ENCODE measurements around the gene OSTC. TPM values are rescaled to one million over a fixed set of nuclear protein-coding genes. Genes with fewer than 3 reads are reported as not detected.
"Not testable (repeated sequence)": the region's sequence is repeated elsewhere in the genome, so short reads cannot be mapped to it uniquely, and the experiment has no call there.

OSTC gene
- total RNA-seq, 1 donor from 2014 or later, result 38.0 TPM

GRCh38 chr4:108703966-108704365, 53.6 kb downstream of the OSTC start:
- no peak for DNase-seq (ENCODE audit: low spot score)
- intact Hi-C loops (cut with DNase I), result no loop called here

GRCh38 chr4:108706289-108706688, 55.9 kb downstream of the OSTC start:
- no peak for DNase-seq (ENCODE audit: low spot score)
- intact Hi-C loops (cut with DNase I), result no loop called here

GRCh38 chr4:108709234-108709633, 58.8 kb downstream of the OSTC start:
- intact Hi-C loops (cut with DNase I), result no loop called here
- no peak for DNase-seq (ENCODE audit: low spot score)

GRCh38 chr4:108709722-108710121, 59.3 kb downstream of the OSTC start:
- intact Hi-C loops (cut with DNase I), result no loop called here
- no peak for DNase-seq (ENCODE audit: low spot score)

- DNase-seq (ENCODE audit: low spot score); intact Hi-C loops (cut with DNase I): not testable (repeated sequence)
Observed at GRCh38 chr4:108710578-108710977, 60.2 kb downstream of the OSTC start.

GRCh38 chr4:108714880-108715279, 64.5 kb downstream of the OSTC start:
- no peak for DNase-seq (ENCODE audit: low spot score)
- intact Hi-C loops (cut with DNase I), result no loop called here

- DNase-seq (ENCODE audit: low spot score), result no peak
- intact Hi-C loops (cut with DNase I), result no loop called here
Observed at GRCh38 chr4:108716340-108716739, 65.9 kb downstream of the OSTC start.

- DNase-seq (ENCODE audit: low spot score), result no peak
- intact Hi-C loops (cut with DNase I), result no loop called here
Observed at GRCh38 chr4:108717386-108717785, 67.0 kb downstream of the OSTC start.

Other genes with a start within 250 kb of the OSTC start
- 534 TPM for gene RPL34, start 30.0 kb upstream of the OSTC start, total RNA-seq
- gene ETNPPL, start 112.5 kb downstream of the OSTC start, total RNA-seq, result 0.75 TPM

Measured in cardiac septum (tissue), 1 donor.